Upper lobe of left lung (tissue), 6 donors: ENCODE measurements around the gene GTPBP4. TPM values are rescaled to one million over a fixed set of nuclear protein-coding genes. Genes with fewer than 3 reads are reported as not detected.

Experiments
- ATAC-seq, 2 donors: fragments of 200-7000 bp; cut with Tn5 transposase; one replicate each; pipeline ENCODE4 v1.9.1; 2022; ENCODE audit warnings: mild to moderate bottlenecking in 2 of 2, moderate library complexity in 2 of 2; ENCODE audit not compliant: low FRiP score in 2 of 2
- DNase-seq, 2 donors: peaks; one replicate each; pipeline ENCODE4 v3.0.0-alpha.2; 2019 to 2020
- H3K27ac ChIP-seq, 4 donors: fragments of 200-600 bp; sonication (generic); one replicate each; pipeline ENCODE4 v1.5.1; 2016 to 2019
- H3K27me3 ChIP-seq, 4 donors: fragments of 200-600 bp; sonication (generic); one replicate each; pipeline ENCODE4 v1.5.1; 2017 to 2019
- H3K36me3 ChIP-seq, 4 donors: fragments of 200-600 bp; sonication (generic); one replicate each; pipeline ENCODE4 v1.5.1; 2016 to 2019
- H3K4me1 ChIP-seq, 4 donors: fragments of 200-600 bp; sonication (generic); one replicate each; pipeline ENCODE4 v1.5.1; 2018 to 2019
- H3K4me3 ChIP-seq, 4 donors: fragments of 200-600 bp; sonication (generic); one replicate each; pipeline ENCODE4 v1.5.1; 2017 to 2019; ENCODE audit warnings: mild to moderate bottlenecking in 2 of 4, moderate library complexity in 1 of 4
- H3K9me3 ChIP-seq, 4 donors: fragments of 200-600 bp; sonication (generic); one replicate each; pipeline ENCODE4 v1.5.1; 2018 to 2019
- CTCF ChIP-seq, 6 experiments: fragments of 450-650 bp in 4 of 6; fragments of 200-600 bp in 2 of 6; sonication (generic) in 2 of 6; IDR thresholded peaks; one replicate each; pipeline ENCODE4 v1.5.1; 2016 to 2019; ENCODE audit warnings: antibody characterized with exemption in 6 of 6
- EP300 ChIP-seq, 4 donors: sonication (generic); formaldehyde crosslinking; IDR thresholded peaks; one replicate each; pipeline ENCODE4 v1.5.1; 2017; ENCODE audit warnings: antibody characterized with exemption in 4 of 4, control low read depth in 2 of 4
- POLR2A ChIP-seq, 4 donors: fragments of 450-650 bp; IDR thresholded peaks; one replicate each; pipeline ENCODE4 v1.5.1; 2016 to 2017; ENCODE audit warnings: antibody characterized with exemption in 4 of 4, mild to moderate bottlenecking in 2 of 4
- POLR2AphosphoS5 ChIP-seq, 2 donors: sonication (generic); formaldehyde crosslinking; IDR thresholded peaks; one replicate each; pipeline ENCODE4 v1.5.1; 2017; ENCODE audit warnings: antibody characterized with exemption in 2 of 2
- WGBS, 2 donors: methylation state at CpG; one replicate each; pipeline ENCODE4 v1.1.5; 2017 to 2018; 5-methylcytosine and 5-hydroxymethylcytosine counted together
- total RNA-seq, 6 donors: library from RNA; depleted of rRNA in 4 of 6; stranded (reverse); fragments of >200 nt in 4 of 6; gene quantifications; one replicate each; pipeline versions ENCODE4 v1.1.0 to v1.2.1, GENCODE V29; 2016 to 2021
- donor health status: DM: no; HTN: no; CAD: no; lungs with moderate emphysema.
- donor health status: DM: no; HTN: yes; CAD: no; lungs with severe emphysema.

The GTPBP4 gene
- total RNA-seq, 6 donors from 2014 or later = 22.0 to 41.9 (median 33.3) TPM

GRCh38 chr10:983401-983800, 4.8 kb upstream of the GTPBP4 start:
- Histone ChIP-seq H3K4me3 (no peak overlapping the region), H3K36me3 (no peaks in the 10 kb centered on the region), H3K4me1 (peaks cover 5 to 17% (median 15%) of the 10 kb centered on the region in 4 donors), H3K27ac (peak overlapping the region in 3 of 4 donors; percentile 48 to 95 (median 62)), H3K27me3 (no peaks in the 10 kb centered on the region), H3K9me3 (peaks cover 4 to 22% (median 21%) of the 10 kb centered on the region in 4 donors)
- ATAC-seq = no peak
- no peak for DNase-seq
- 84 to 85% methylated on average over 6 of the region's 6 CpGs for WGBS, 2 donors
- TF ChIP-seq EP300 (IDR thresholded peaks at IDR 0.05) (no peak), POLR2AphosphoS5 (IDR thresholded peaks at IDR 0.05) (no peak), POLR2A (IDR thresholded peaks at IDR 0.05) (no peak)

GRCh38 chr10:983971-984655, 4.1 kb upstream of the GTPBP4 start:
- 66 to 67% methylated on average over 9 of the region's 9 CpGs for WGBS, 2 donors
- peak overlapping the region in 3 of 4 donors; percentile 26 to 36 (median 33) for H3K4me3 ChIP-seq
- peaks cover 8 to 20% (median 18%) of the 10 kb centered on the region in 4 donors for H3K4me1 ChIP-seq

GRCh38 chr10:985361-985760, 2.9 kb upstream of the GTPBP4 start:
- Histone ChIP-seq H3K27me3 (no peaks in the 10 kb centered on the region), H3K27ac (peak overlapping the region; percentile 65 to 95 (median 72)), H3K4me3 (peak overlapping the region in 3 of 4 donors; percentile 26 to 36 (median 33)), H3K4me1 (peaks cover 20 to 32% (median 27%) of the 10 kb centered on the region in 4 donors), H3K36me3 (no peaks in the 10 kb centered on the region), H3K9me3 (peaks cover 4 to 6% (median 5%) of the 10 kb centered on the region in 4 donors)
- TF ChIP-seq EP300 (IDR thresholded peaks at IDR 0.05) (no peak), POLR2AphosphoS5 (IDR thresholded peaks at IDR 0.05) (no peak), CTCF (IDR thresholded peaks at IDR 0.05) (no peak), POLR2A (IDR thresholded peaks at IDR 0.05) (no peak)
- WGBS, 2 donors = 70 to 74% methylated on average over 2 of the region's 2 CpGs
- ATAC-seq (no peak), DNase-seq (no peak)

More at GRCh38 chr10:983971-984655, 4.1 kb upstream of the GTPBP4 start:
- no peak for ATAC-seq
- TF ChIP-seq POLR2A (IDR thresholded peaks at IDR 0.05) (peak in 2 of 4 donors; percentile 14 to 44), EP300 (IDR thresholded peaks at IDR 0.05) (peak in 1 of 4 donors; percentile 71), CTCF (IDR thresholded peaks at IDR 0.05) (no peak), POLR2AphosphoS5 (IDR thresholded peaks at IDR 0.05) (peak in 1 of 2 donors; percentile 13)
- peaks cover 4 to 16% (median 14%) of the 10 kb centered on the region in 4 donors for H3K9me3 ChIP-seq
- peak in 1 of 2 donors; percentile 67 for DNase-seq
- peak overlapping the region; percentile 65 to 95 (median 72) for H3K27ac ChIP-seq
- no peaks in the 10 kb centered on the region for H3K36me3 ChIP-seq
- H3K27me3 ChIP-seq = no peaks in the 10 kb centered on the region

- WGBS, 2 donors = 66 to 68% methylated on average over 7 of the region's 7 CpGs
- DNase-seq (peak in 1 of 2 donors; percentile 91), ATAC-seq (peak in 1 of 2 donors; percentile 69)
- H3K27me3 ChIP-seq = no peaks in the 10 kb centered on the region
- H3K4me3 ChIP-seq = peak overlapping the region in 3 of 4 donors; percentile 26 to 36 (median 33)
- TF ChIP-seq EP300 (IDR thresholded peaks at IDR 0.05) = peak in 2 of 4 donors; percentile 45 to 90
- TF ChIP-seq POLR2AphosphoS5 (IDR thresholded peaks at IDR 0.05) = peak; percentile 47 to 70
- peak in 1 of 4 donors; percentile 48 for TF ChIP-seq POLR2A (IDR thresholded peaks at IDR 0.05)
- no peak for TF ChIP-seq CTCF (IDR thresholded peaks at IDR 0.05)
- no peaks in the 10 kb centered on the region for H3K36me3 ChIP-seq
- H3K4me1 ChIP-seq = peaks cover 20 to 36% (median 27%) of the 10 kb centered on the region in 4 donors
- peak overlapping the region; percentile 89 to 95 (median 92) for H3K27ac ChIP-seq
- no peaks in the 10 kb centered on the region for H3K9me3 ChIP-seq
Observed at GRCh38 chr10:986137-986825, 2.0 kb upstream of the GTPBP4 start.
